Midbrain (tissue), 1 donor: Measurements from ENCODE around the gene RACGAP1.

Source experiments
- DNase-seq: peaks from one replicate; lab custom pipeline; 2025; lab: John Stamatoyannopoulos, UW

Gene RACGAP1

GRCh38 chr12:49954863-49955830 is 70.1 kb downstream of the RACGAP1 start:
- DNase-seq: no peak

- no peak for DNase-seq
Measured at GRCh38 chr12:49953961-49954846, 71.1 kb downstream of the RACGAP1 start.

DNA sequence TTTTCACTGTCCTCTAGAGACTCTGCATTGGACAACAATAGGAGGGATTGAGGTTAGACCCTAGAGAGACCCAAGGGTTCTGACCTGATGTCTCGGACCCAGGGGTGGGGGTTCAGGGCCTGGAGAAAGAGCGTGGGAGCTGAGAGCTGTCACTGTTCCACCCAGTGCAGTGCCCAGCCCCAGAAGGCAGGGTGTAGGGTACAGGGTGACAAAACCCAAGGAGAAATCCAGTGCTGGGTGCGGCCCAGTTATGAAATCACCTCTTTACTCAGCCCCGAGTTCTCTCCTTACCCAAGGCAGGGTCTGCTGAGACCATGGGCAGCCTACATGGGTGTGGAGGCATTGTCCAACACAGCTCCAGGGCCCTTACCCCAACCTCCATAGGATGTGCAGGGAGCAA is 72.1 kb downstream of the RACGAP1 start:
- no peak for DNase-seq

- no peak for DNase-seq
Measured at GRCh38 chr12:49952391-49953055, 72.8 kb downstream of the RACGAP1 start.

GRCh38 chr12:49951411-49952240 is 73.7 kb downstream of the RACGAP1 start:
- no peak for DNase-seq

DNA sequence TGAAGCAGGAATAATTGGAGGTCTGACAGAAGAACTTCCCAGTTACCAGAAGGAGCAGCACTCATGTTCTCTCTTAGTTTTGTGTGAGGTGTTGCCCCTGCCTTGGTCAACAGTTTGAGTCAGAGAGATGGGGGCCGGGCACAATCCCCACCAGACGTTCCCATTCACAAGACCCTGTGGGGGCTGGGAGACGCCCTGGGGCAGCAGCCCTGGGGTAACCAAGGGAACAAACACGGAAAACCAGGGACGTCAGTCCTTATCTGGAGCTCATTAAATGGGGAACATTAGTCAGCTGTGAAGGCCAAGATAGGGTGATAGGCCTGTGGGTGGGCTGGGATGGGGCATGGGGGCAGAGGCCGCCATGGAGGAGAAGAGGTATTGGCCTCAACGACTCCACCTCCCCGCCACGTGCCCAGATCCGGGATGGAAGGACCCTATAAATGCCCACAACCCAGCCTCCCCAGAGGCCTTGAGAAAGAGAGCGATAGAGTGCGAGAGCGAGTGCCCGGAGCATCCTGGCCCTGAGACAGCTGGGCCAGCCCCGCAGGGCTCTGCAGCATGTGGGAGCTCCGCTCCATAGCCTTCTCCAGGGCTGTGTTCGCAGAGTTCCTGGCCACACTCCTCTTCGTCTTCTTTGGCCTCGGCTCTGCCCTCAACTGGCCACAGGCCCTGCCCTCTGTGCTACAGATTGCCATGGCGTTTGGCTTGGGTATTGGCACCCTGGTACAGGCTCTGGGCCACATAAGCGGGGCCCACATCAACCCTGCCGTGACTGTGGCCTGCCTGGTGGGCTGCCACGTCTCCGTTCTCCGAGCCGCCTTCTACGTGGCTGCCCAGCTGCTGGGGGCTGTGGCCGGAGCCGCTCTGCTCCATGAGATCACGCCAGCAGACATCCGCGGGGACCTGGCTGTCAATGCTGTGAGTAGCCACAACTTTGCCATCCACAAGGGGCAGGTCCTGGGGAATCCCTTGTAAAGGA is 74.7 kb downstream of the RACGAP1 start, which contains the start of gene AQP2:
Gene AQP2, plus strand, starts transcription at position 465 of the 979 bp plus-strand sequence. Its CDS starts 94 bp downstream, at position 559.
- DNase-seq: no peak

DNA sequence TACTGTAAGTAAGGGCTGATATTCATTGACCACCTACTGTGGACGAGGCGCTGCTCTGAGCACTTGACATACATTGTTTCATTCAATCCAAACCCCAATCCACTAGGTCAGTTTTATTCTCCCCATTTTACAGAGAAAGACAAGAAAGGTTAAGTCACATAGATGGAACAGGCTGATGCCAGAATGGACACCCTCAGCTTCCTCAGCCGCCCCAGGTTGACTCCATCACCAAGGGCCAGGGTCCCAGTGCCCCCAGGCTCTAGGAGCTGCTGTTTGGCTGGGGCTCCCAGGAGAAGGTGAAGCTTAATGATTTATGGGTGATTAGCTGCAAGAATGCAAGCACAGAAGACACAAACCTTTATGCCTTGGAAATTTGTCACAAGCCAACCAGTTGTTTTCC is 75.4 kb downstream of the RACGAP1 start:
- no peak for DNase-seq

DNA sequence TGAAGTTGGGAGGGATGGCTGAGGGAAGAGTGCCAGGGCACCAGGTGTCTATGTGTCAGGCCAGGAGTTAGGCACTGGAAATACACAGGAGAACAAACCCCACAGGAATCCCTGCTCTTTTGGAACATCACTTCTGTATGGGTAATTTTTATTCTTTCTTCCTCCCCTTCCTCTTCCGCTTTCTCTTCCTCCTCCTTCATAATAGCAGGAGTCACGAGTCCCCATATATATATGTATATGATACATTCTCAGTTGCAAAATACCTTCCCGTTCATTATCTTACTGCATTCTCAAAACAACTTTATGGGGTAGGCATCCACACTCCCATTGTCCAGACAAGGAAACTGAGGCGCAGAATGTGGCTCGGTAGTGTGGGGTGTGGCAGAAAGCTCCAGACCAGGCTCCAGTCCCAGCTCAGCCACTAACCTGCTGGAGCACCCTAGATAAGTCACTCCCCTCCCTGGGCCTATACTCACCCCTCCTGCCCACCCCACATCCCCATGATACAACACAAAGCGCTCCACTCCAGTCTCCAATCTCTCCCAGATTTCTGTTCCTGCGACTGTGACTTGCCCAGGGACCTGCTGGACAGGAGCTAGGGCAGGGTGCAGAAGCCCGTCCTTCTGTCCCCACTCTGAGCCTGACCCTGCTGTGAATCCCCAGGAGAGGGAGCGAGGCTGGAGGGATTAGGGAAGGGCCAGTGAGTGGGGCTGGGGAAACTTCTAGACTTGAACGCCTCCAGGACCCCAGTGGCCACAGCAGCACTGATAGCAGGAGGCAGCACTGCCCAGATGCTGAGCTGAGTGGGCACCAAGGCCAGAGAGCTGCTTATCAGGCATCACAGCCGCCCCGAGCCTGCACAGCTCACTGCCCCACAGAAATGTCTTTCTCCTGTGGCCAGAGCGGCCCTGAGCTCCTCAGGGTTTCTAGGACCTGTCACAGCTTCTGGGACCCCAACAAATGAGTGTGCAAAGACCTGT is 76.1 kb downstream of the RACGAP1 start:
- no peak for DNase-seq

DNA sequence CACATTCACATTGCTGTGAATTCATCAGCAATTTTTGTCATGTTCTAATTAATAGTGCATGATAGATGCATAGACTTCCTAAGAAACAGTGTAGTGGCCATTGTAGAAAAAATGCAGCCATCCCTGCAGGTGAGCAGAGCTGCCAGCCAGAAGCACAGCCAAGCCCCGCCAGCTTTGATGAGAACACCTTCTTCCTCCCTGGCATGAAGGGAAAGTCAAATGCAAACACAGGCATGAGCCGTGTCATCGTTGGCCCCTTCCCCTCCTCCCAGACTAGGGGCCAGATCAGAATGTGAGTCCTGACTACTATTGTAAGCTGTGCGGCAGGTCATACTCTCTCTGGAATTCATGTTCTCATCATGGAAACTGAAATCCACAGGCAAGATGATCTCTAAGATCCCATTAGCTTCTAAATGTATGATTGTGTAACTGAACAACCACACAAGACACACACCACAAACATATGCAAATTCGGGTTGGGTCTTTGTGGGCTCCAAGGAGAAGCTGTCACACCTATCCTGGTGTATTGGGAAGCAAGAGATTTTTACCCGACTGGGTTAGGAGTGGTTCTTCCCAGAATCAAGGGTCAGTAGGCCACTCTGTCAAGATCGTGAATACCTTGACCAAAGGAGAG is 77.6 kb downstream of the RACGAP1 start:
- DNase-seq: no peak

DNA sequence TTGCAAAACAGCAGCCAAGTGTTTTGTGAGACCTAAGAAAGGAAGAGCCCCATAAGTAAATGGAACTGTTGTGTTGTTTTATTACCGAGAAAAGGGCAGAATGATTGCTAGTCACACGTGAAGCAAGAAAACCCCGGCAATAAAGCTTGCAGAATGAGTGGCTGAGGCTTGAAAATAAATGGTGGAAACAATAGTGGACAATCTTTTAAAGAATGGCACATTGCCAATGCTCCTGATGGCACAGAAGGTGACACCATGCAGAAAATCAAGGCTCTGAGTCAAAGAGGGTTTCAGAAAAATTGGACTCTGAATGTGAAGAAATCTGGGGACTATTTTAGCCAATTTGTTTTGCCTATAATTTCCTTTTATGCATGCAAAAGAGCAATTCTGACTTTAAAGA is 78.8 kb downstream of the RACGAP1 start:
- DNase-seq: no peak

GRCh38 chr12:49946086-49946485 is 79.2 kb downstream of the RACGAP1 start:
- no peak for DNase-seq

GRCh38 chr12:49945394-49946080 is 79.8 kb downstream of the RACGAP1 start:
- DNase-seq: peak; percentile 82

- DNase-seq: no peak
Measured at GRCh38 chr12:49944718-49945117, 80.6 kb downstream of the RACGAP1 start.

GRCh38 chr12:49944046-49944445 is 81.2 kb downstream of the RACGAP1 start:
- DNase-seq: no peak

DNA sequence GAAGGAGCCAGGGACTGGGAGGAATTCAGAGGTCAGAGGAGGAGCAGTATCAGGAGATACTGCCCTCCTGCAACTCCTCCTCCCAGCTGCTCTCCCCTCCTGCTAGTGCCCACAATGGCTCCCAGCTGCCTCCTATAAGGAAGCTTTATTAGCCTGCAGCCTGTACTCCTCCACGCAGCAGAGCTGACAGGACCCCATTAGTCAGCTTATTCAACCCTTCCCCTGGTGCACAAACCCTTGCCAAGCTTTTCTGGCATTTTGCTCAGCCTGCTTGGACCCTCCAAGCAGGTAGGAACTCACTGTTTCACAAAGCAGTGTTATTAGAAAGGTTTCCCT is 81.7 kb downstream of the RACGAP1 start:
- no peak for DNase-seq

- no peak for DNase-seq
Measured at GRCh38 chr12:49942921-49943624, 82.2 kb downstream of the RACGAP1 start.

GRCh38 chr12:49942512-49942893 is 82.8 kb downstream of the RACGAP1 start:
- no peak for DNase-seq
